ENCODE results near the gene MAG.

- TF ChIP-seq, protein P1, sequence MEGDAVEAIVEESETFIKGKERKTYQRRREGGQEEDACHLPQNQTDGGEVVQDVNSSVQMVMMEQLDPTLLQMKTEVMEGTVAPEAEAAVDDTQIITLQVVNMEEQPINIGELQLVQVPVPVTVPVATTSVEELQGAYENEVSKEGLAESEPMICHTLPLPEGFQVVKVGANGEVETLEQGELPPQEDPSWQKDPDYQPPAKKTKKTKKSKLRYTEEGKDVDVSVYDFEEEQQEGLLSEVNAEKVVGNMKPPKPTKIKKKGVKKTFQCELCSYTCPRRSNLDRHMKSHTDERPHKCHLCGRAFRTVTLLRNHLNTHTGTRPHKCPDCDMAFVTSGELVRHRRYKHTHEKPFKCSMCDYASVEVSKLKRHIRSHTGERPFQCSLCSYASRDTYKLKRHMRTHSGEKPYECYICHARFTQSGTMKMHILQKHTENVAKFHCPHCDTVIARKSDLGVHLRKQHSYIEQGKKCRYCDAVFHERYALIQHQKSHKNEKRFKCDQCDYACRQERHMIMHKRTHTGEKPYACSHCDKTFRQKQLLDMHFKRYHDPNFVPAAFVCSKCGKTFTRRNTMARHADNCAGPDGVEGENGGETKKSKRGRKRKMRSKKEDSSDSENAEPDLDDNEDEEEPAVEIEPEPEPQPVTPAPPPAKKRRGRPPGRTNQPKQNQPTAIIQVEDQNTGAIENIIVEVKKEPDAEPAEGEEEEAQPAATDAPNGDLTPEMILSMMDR (IDR thresholded peaks at IDR 0.05): no peak
- TF ChIP-seq POLR2A (IDR thresholded peaks at IDR 0.05): no peak
These were observed 17.7 kb downstream of the MAG start for GRCh38 chr19:35309481-35310279.
